HEK293 (cell line): Measurements from ENCODE around the gene ELAC2.

Source experiments
- CTCF ChIA-PET: fragments of 350-600 bp; formaldehyde crosslinking; extraction: SDS; loops from one replicate; lab custom pipeline; 2021; ENCODE audit warnings: antibody characterized with exemption; lab: Yijun Ruan, JAX
- POLR2A ChIA-PET: fragments of 300-600 bp; formaldehyde crosslinking; extraction: SDS; loops from one replicate; lab custom pipeline; 2020; ENCODE audit warnings: antibody characterized with exemption, inconsistent platforms; lab: Yijun Ruan, JAX
- H3K27ac ChIP-seq: fragments of 200-500 bp; sonication (Bioruptor generic); 2 replicates; pipeline ENCODE4 v1.5.1; 2014; ENCODE audit warnings: low read depth, low read length, control low read depth, inconsistent platforms; ENCODE audit errors: extremely low read depth
- H3K36me3 ChIP-seq, 2 experiments: fragments of 200-500 bp in 1 of 2; sonication (Bioruptor generic) in 1 of 2; 1 replicate in 1 of 2; 2 replicates in 1 of 2; pipeline ENCODE4 v1.5.1; 2014 to 2017; ENCODE audit warnings: inconsistent platforms in 2 of 2, low read length in 2 of 2; ENCODE audit not compliant: control insufficient read depth in 2 of 2, insufficient read depth in 1 of 2
- H3K4me1 ChIP-seq: fragments of 200-500 bp; sonication (Bioruptor generic); 2 replicates; pipeline ENCODE4 v1.5.1; 2014; ENCODE audit warnings: mild to moderate bottlenecking, low read length, inconsistent platforms; ENCODE audit not compliant: control insufficient read depth, insufficient read depth
- H3K4me3 ChIP-seq: 2 replicates; pipeline ENCODE4 v1.5.1; 2011; ENCODE audit warnings: low read depth, mild to moderate bottlenecking, control low read depth, low read length, moderate library complexity
- H3K9me3 ChIP-seq: fragments of 200-500 bp; sonication (Bioruptor generic); 2 replicates; pipeline ENCODE4 v1.5.1; 2014; ENCODE audit warnings: low read depth, low read length, inconsistent platforms; ENCODE audit not compliant: control insufficient read depth, insufficient read depth
- HOXC10 ChIP-seq: sonication (generic); formaldehyde crosslinking; IDR thresholded peaks from 2 replicates; pipeline ENCODE4 v1.8.1; 2023; ENCODE audit warnings: mild to moderate bottlenecking, missing genetic modification reagents
- IKZF3 ChIP-seq: fragments of 450-650 bp; IDR thresholded peaks from 2 replicates; pipeline ENCODE4 v1.5.0; 2018; ENCODE audit warnings: missing biosample characterization, mild to moderate bottlenecking, missing genetic modification characterization, moderate library complexity
- KLF10 ChIP-seq: fragments of 450-650 bp; IDR thresholded peaks from 2 replicates; pipeline ENCODE4 v1.5.1; 2018; ENCODE audit warnings: missing biosample characterization, mild to moderate bottlenecking, missing genetic modification characterization
- OVOL3 ChIP-seq: fragments of 450-650 bp; formaldehyde crosslinking; IDR thresholded peaks from 2 replicates; pipeline ENCODE4 v1.5.1; 2016; ENCODE audit warnings: missing biosample characterization, missing genetic modification characterization
- REPIN1 ChIP-seq: fragments of 450-650 bp; formaldehyde crosslinking; IDR thresholded peaks from 2 replicates; pipeline ENCODE4 v1.5.1; 2017; ENCODE audit warnings: missing biosample characterization, missing genetic modification characterization, low read depth
- SCRT2 ChIP-seq: fragments of 450-650 bp; formaldehyde crosslinking; IDR thresholded peaks from 2 replicates; pipeline ENCODE4 v1.5.1; 2016; ENCODE audit warnings: missing biosample characterization, missing genetic modification characterization
- TSHZ1 ChIP-seq: fragments of 450-650 bp; formaldehyde crosslinking; IDR thresholded peaks from 2 replicates; pipeline ENCODE4 v1.5.1; 2016; ENCODE audit warnings: missing biosample characterization, missing genetic modification characterization, borderline replicate concordance
- WT1 ChIP-seq: fragments of 450-650 bp; formaldehyde crosslinking; IDR thresholded peaks from 2 replicates; pipeline ENCODE4 v1.5.1; 2016; ENCODE audit warnings: missing biosample characterization, missing genetic modification characterization
- ZFHX2 ChIP-seq: fragments of 450-650 bp; formaldehyde crosslinking; conservative IDR thresholded peaks from 2 replicates; pipeline ENCODE4 v1.5.1; 2016; ENCODE audit warnings: missing biosample characterization, missing genetic modification characterization
- ZNF10 ChIP-seq: fragments of 450-650 bp; formaldehyde crosslinking; IDR thresholded peaks from 2 replicates; pipeline ENCODE4 v1.5.1; 2017; ENCODE audit warnings: missing biosample characterization, missing genetic modification characterization
- ZNF114 ChIP-seq: fragments of 450-650 bp; formaldehyde crosslinking; IDR thresholded peaks from 2 replicates; pipeline ENCODE4 v1.5.0; 2017; ENCODE audit warnings: missing biosample characterization, missing genetic modification characterization
- ZNF169 ChIP-seq: fragments of 450-650 bp; formaldehyde crosslinking; IDR thresholded peaks from 2 replicates; pipeline ENCODE4 v1.5.1; 2016; ENCODE audit warnings: missing biosample characterization, missing genetic modification characterization
- ZNF18 ChIP-seq: fragments of 450-650 bp; formaldehyde crosslinking; IDR thresholded peaks from 2 replicates; pipeline ENCODE4 v1.5.1; 2016; ENCODE audit warnings: missing biosample characterization, missing genetic modification characterization
- ZNF19 ChIP-seq: fragments of 450-650 bp; formaldehyde crosslinking; IDR thresholded peaks from 2 replicates; pipeline ENCODE4; 2016; ENCODE audit warnings: missing biosample characterization, missing genetic modification characterization, low read depth
- ZNF26 ChIP-seq: fragments of 450-650 bp; formaldehyde crosslinking; IDR thresholded peaks from 2 replicates; pipeline ENCODE4 v1.5.1; 2016; ENCODE audit warnings: missing biosample characterization, missing genetic modification characterization
- ZNF280C ChIP-seq: fragments of 450-650 bp; formaldehyde crosslinking; IDR thresholded peaks from 2 replicates; pipeline ENCODE4 v1.5.1; 2016; ENCODE audit warnings: missing biosample characterization, missing genetic modification characterization
- ZNF433 ChIP-seq: fragments of 450-650 bp; formaldehyde crosslinking; IDR thresholded peaks from 2 replicates; pipeline ENCODE4 v1.5.1; 2016; ENCODE audit warnings: missing biosample characterization, missing genetic modification characterization, low read depth
- ZNF488 ChIP-seq: fragments of 450-650 bp; formaldehyde crosslinking; IDR thresholded peaks from 2 replicates; pipeline ENCODE4 v1.5.1; 2016; ENCODE audit warnings: missing biosample characterization, missing genetic modification characterization
- ZNF621 ChIP-seq: fragments of 450-650 bp; formaldehyde crosslinking; IDR thresholded peaks from 2 replicates; pipeline ENCODE4 v1.5.1; 2017; ENCODE audit warnings: missing biosample characterization, missing genetic modification characterization
- ZNF629 ChIP-seq: fragments of 450-650 bp; formaldehyde crosslinking; IDR thresholded peaks from 2 replicates; pipeline ENCODE4 v1.5.1; 2017; ENCODE audit warnings: missing biosample characterization, missing genetic modification characterization
- ZNF645 ChIP-seq: fragments of 450-650 bp; formaldehyde crosslinking; IDR thresholded peaks from 2 replicates; pipeline ENCODE4; 2016; ENCODE audit warnings: missing biosample characterization, missing genetic modification characterization
- ZNF76 ChIP-seq: fragments of 450-650 bp; formaldehyde crosslinking; IDR thresholded peaks from 2 replicates; pipeline ENCODE4; 2016; ENCODE audit warnings: low read depth, missing biosample characterization, missing genetic modification characterization, borderline replicate concordance
- ZNF777 ChIP-seq: fragments of 450-650 bp; formaldehyde crosslinking; IDR thresholded peaks from 2 replicates; pipeline ENCODE4 v1.5.1; 2017; ENCODE audit warnings: missing biosample characterization, missing genetic modification characterization, borderline replicate concordance
- ZSCAN23 ChIP-seq: fragments of 450-650 bp; formaldehyde crosslinking; IDR thresholded peaks from 2 replicates; pipeline ENCODE4 v1.5.1; 2016; ENCODE audit warnings: missing biosample characterization, missing genetic modification characterization

ELAC2 gene

GRCh38 chr17:13014801-13015200 lies 3.0 kb downstream of the ELAC2 start:
- Histone ChIP-seq H3K36me3 (peaks cover 59 to 71% of the 10 kb centered on the region in 2 experiments), H3K4me1 (peaks cover 6% of the 10 kb centered on the region; the same call in 1 of the 2 replicates), H3K9me3 (no peaks in the 10 kb centered on the region), H3K27ac (no peak overlapping the region), H3K4me3 (no peak overlapping the region)
- ChIA-PET CTCF (interaction anchor here (0.5 to 8.3 kb wide), 5 partner anchors 10 to 683 kb away, joined by 3 to 137 read pairs (median 6); no protein-coding TSS in a partner anchor), POLR2A (no interaction called here)
- no peak for TF ChIP-seq ZNF76 (tag by site-specific recombination)
- no peak for TF ChIP-seq ZNF777 (tag by site-specific recombination)
- TF ChIP-seq ZNF169 (tag by site-specific recombination): no peak
- no peak for TF ChIP-seq ZFHX2 (tag by site-specific recombination)
- TF ChIP-seq ZNF433 (tag by site-specific recombination): no peak
- TF ChIP-seq ZNF19 (tag by site-specific recombination): no peak
- TF ChIP-seq TSHZ1 (tag by site-specific recombination): no peak
- TF ChIP-seq ZNF488 (tag by site-specific recombination): no peak
- no peak for TF ChIP-seq ZNF645 (tag by site-specific recombination)
- no peak for TF ChIP-seq ZNF26 (tag by site-specific recombination)
- no peak for TF ChIP-seq IKZF3 (tag by site-specific recombination)
- TF ChIP-seq HOXC10: no peak
- TF ChIP-seq ZSCAN23: no peak
- TF ChIP-seq REPIN1: no peak
- TF ChIP-seq ZNF621 (tag by site-specific recombination): no peak
- no peak for TF ChIP-seq KLF10 (tag by site-specific recombination)

GRCh38 chr17:13010959-13011358 lies 6.9 kb downstream of the ELAC2 start:
- H3K4me1 ChIP-seq: no peaks in the 10 kb centered on the region
- TF ChIP-seq ZNF10: no peak
- no peak for TF ChIP-seq ZNF280C (tag by site-specific recombination)
- TF ChIP-seq SCRT2 (tag by site-specific recombination): no peak
- TF ChIP-seq OVOL3: no peak
- TF ChIP-seq ZNF18 (tag by site-specific recombination): no peak
- no peak for TF ChIP-seq WT1 (tag by site-specific recombination)
- TF ChIP-seq ZNF114 (tag by site-specific recombination): no peak
- TF ChIP-seq ZNF629: no peak

More at GRCh38 chr17:13010959-13011358, 6.9 kb downstream of the ELAC2 start:
- CTCF ChIA-PET: no interaction called here
- H3K27ac ChIP-seq: no peak overlapping the region
- H3K9me3 ChIP-seq: no peaks in the 10 kb centered on the region
- POLR2A ChIA-PET: no interaction called here
- peaks cover 87 to 96% of the 10 kb centered on the region in 2 experiments for H3K36me3 ChIP-seq
- no peak overlapping the region for H3K4me3 ChIP-seq
